GM11168 (cell line): ENCODE measurements around the gene ITGA5.

Source experiments
- in situ Hi-C: fragments of 300-500 bp; cut with MboI; formaldehyde crosslinking; loops from one replicate; pipeline ENCODE4 v1.12.0; 2022; ENCODE audit warnings: low sequenced_read_pairs; ENCODE audit not compliant: unreplicated experiment

The ITGA5 gene

GRCh38 chr12:54392485-54393206 is 26.4 kb downstream of the ITGA5 start:
- in situ Hi-C loops, result no loop called here

GRCh38 chr12:54390668-54391551 is 28.2 kb downstream of the ITGA5 start:
- in situ Hi-C loops, result no loop called here

- in situ Hi-C loops, result no loop called here
Observed at GRCh38 chr12:54390176-54390667, 28.8 kb downstream of the ITGA5 start.

DNA sequence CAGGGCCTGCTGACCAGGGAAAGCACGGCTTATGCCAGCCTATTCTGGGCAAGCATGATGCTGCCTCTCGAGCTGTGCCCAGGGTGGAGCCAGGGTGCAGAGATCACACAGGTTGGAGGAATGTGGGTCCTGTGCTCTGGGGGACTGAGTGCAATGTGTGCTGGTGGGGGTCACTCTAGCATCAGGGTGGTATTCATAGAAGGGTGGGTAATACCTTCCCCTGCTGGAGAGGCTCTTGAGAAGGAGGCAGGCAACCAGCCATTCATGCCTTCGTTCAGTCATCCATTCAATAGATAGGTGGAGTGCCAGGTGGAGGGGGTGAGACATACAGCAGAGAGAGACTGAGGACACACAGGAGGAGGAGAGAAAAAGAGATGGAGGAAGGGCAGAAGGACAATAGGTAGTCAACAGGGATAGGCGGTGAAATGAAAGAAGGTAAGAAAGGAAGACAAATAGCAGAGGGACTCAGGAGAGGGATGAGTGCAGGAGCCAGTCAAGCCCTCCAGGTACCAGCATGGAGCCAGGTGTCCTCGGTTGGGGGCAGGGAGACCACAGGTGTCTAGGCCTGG is 29.4 kb downstream of the ITGA5 start:
- in situ Hi-C loops, result no loop called here

- in situ Hi-C loops, result no loop called here
Observed at GRCh38 chr12:54389134-54389508, 29.9 kb downstream of the ITGA5 start.

GRCh38 chr12:54388237-54389133 is 30.6 kb downstream of the ITGA5 start:
- in situ Hi-C loops, result no loop called here

- in situ Hi-C loops, result no loop called here
Observed at GRCh38 chr12:54387114-54387467, 32.0 kb downstream of the ITGA5 start.

DNA sequence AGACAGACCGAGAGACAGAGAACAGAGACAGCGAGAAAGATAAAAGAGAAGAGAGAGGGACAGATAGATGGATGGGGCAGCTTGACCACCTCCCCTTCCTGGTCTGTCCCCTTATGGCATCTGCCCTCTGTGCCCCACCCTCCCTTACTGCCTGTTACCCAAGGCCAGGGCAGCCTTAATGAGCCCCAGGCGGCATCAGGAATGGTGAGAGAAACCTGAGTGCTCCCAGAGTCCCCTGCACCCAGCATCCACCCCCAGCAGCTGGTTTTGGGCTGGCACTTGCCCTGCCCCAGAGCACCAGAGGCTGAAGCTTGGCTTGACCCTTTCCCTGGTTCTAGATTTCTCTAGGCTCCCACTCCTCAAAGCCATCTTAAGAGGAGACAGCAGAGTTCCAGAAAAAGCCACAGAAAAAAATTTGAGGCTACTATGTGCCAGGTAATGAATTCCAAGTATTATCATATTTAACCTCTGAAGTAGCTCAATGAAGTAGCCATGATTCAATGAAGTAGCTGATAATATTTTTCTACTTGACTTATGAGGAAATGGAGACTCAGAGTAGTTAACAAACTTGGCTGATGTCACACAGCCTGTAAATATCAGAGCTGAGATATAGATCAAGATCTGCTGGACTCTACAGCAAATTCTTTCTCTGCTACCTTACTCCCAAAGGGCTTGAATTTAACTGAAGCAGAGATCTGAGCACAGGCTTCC is 32.5 kb downstream of the ITGA5 start:
- in situ Hi-C loops, result no loop called here

DNA sequence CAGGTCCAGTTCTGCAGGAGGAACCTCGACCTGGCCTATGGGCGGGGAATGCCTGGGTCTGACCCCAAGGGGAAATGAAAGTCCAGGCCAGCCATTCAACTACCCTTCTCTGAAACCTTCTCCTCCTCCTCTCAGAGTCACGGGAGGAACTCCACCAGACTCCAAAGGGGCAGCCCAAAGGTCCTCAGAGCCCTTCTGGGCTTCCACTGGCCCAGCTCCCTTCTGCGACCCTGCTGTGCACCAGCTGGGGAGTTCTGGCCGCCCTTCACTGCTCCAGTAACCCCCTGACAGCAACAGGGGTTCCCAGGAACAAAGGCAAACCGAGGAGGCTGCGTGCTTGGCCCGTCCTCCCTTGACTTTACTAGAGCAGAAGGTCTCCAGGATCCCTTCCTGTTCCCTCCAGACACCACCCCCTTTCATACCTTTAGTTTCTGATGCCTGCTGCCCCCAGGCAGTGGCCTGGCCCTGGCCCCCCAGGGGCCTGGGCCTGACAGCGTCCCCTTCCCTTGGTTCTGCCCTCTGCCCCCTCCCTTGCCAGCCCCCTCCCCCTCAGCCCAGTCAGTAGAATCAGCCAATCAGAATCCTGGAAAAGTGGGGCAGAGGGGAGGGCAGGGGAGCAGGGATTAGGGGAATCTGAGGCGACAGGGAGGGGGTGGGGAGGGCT is 33.7 kb downstream of the ITGA5 start:
- in situ Hi-C loops, result no loop called here

DNA sequence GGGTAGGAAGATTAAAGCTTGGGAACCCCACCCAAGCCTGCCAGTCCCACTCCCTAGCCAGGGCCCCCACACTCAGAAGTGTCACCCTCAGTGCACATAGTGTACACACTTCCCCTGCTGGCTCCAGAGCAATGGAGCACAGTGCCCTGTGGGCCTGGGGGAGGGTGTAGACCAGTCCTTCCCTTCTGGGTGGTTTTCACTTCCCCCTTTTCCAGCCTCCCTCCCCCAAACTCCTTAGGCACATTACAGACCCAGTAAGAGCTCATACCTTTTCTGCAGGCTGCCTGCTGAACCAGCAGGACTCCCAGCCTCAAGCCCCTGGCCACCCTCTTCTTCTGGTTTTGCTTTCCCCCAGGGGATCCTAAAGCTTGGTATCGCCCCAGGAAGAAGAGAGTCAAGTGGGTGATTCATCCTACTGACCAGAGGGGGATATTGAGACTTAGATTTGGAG is 34.5 kb downstream of the ITGA5 start, which contains the start of gene ZNF385A:
Gene ZNF385A, minus strand, starts transcription at position 143 of the 451 bp plus-strand sequence. CDS start 219 bp downstream, outside the sequence.
- in situ Hi-C loops, result no loop called here

- in situ Hi-C loops, result no loop called here
Observed at GRCh38 chr12:54383041-54383609, 35.9 kb downstream of the ITGA5 start.

GRCh38 chr12:54381136-54381535 is 37.9 kb downstream of the ITGA5 start:
- in situ Hi-C loops, result no loop called here

DNA sequence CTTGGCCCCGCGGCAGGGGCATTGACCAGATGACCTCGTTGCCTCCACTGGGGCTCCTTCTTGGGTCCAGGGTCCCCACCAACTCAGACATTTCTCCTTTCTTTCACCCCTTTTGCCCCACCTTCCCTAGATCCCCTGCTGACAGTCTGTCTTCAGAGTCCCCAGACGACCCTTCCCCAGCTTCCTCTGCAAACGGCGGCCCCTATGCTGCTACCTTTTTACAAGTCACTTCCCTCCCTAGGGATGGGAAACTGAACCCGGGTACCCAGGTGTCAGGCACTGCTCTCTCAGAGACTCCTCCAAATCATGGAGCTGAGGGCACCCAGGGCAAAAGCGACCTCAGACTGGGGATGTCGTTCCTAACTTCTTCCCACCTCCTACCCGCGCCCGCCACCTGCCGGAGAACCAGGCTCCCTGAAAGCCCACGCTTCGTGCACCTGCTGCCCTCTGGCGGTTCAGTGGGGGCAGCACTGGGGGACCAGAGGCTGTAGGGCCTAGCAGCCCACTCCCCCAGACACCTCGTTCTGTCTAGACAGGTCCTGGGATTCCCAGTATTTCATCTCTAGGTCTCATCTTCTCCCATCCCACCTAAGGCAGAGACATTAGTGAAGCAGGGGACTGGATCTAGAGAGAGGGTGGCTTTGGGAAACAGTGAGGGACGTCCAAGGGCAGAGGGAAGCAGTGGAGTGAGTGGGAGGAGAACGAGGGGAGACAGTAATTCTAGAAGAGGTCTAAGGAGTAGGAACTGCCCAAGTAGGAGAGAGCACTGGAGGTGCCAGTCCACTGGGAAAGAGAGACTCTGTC is 39.5 kb downstream of the ITGA5 start:
- in situ Hi-C loops, result no loop called here

DNA sequence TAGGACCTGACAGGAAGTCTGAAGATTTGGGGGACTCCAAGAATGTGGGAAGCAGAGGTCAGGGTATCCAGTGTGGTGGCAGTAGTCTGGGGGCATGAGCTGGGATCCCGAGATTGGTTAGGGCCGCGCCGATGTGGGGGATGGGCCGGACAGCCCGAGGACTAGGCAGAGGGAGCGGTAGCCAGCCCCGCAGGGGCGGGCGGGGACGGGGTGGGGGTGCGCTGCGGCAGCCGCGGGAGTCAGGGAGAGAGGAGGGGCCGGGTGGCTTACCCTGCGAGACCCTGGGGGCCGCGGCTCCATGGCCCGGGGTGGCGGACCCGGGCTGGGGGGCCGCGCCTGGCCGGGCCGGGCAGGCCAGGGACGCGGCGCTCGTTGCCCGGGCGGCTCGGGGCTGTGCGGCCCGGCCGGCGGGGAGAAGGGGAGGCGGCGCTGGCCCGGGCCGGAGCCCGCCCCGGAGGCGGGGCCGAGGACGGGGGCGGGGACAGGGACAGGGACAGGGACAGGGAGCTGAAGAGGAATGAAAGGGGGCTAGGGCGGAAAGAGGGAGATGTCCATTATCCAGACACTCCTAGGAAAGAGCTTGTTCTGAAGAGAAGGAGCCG is 40.2 kb downstream of the ITGA5 start:
- in situ Hi-C loops, result no loop called here

DNA sequence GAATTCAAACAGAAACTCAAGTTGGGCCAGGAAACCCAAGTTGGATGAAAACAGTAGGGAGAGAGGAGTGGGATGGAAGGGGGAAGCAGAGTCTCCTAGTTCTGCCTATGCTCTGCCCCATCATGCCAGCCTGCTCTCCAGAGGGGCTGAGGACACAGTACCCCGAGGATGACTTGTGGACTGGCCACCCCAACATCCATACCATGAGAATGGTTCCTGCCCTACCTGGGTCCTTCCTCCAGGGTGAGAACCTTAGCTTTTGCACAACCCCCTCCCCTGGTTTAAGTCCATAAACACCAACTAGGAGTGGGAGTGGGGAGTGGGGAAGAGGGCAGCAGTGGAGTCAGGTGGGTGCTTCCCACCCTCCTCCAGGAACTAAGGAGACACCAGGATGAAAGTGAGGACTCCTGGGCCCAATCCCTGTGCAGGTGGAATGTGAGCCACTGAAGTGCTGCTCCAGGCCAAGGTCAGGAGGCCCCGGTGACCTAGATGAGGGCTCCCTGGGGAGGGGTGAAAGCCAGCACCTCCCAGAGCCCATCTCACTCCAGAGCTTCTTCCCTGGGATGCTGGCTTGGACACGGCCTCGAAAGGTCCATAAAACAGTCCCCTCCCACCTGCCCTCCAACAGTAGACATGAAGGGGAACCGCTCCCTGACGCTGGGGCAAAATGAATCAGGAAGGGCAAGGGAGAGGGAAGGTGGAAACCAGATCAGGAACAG is 41.1 kb downstream of the ITGA5 start:
- in situ Hi-C loops, result no loop called here

- in situ Hi-C loops, result no loop called here
Observed at GRCh38 chr12:54377007-54377406, 42.1 kb downstream of the ITGA5 start.

GRCh38 chr12:54376596-54376995 is 42.5 kb downstream of the ITGA5 start:
- in situ Hi-C loops, result no loop called here
